Natural killer cell (primary cell): Measurements from ENCODE around the gene CIAPIN1. TPM values are rescaled to one million over a fixed set of nuclear protein-coding genes. Genes with fewer than 3 reads are reported as not detected.

Experiments
- ATAC-seq, 3 donors: fragments of 150-1000 bp in 2 of 3; fragments of 200-7000 bp in 1 of 3; cut with Tn5 transposase; 1 replicate in 1 of 3; 2 replicates in 2 of 3; pipeline ENCODE4 v1.10.0; 2021; ENCODE audit warnings: mild to moderate bottlenecking in 2 of 3, moderate library complexity in 2 of 3
- DNase-seq, 2 donors: peaks; one replicate each; pipeline versions ENCODE4 v3.0.0 to v3.0.0-alpha.2; 2013 to 2021; ENCODE audit warnings: mixed read lengths in 1 of 2
- H3K27ac ChIP-seq: one replicate; pipeline ENCODE4 v1.5.1; 2013; ENCODE audit warnings: mild to moderate bottlenecking, low read length
- H3K27me3 ChIP-seq: one replicate; pipeline ENCODE4 v1.6.1; 2013; ENCODE audit warnings: low read length; ENCODE audit not compliant: control insufficient read depth, insufficient read depth
- H3K36me3 ChIP-seq: one replicate; pipeline ENCODE4 v1.6.1; 2013; ENCODE audit warnings: low read length; ENCODE audit not compliant: control insufficient read depth, insufficient read depth
- H3K4me1 ChIP-seq: one replicate; pipeline ENCODE4 v1.6.1; 2013; ENCODE audit warnings: low read length; ENCODE audit not compliant: control insufficient read depth, insufficient read depth
- H3K4me3 ChIP-seq: one replicate; pipeline ENCODE4 v1.5.1; 2013; ENCODE audit warnings: low read length
- H3K9me3 ChIP-seq: one replicate; pipeline ENCODE4 v1.6.1; 2013; ENCODE audit warnings: low read length; ENCODE audit not compliant: control insufficient read depth, insufficient read depth
- H3K27ac Mint-ChIP-seq, 2 donors: one replicate each; pipeline ENCODE4 v1.8.0; 2022; ENCODE audit warnings: mild to moderate bottlenecking in 2 of 2, mixed read lengths in 2 of 2, moderate library complexity in 1 of 2
- H3K27me3 Mint-ChIP-seq, 2 donors: one replicate each; pipeline ENCODE4 v1.8.0; 2022; ENCODE audit warnings: low read depth in 2 of 2, mixed read lengths in 2 of 2
- H3K36me3 Mint-ChIP-seq: one replicate; pipeline ENCODE4 v1.8.0; 2022; ENCODE audit warnings: mixed read lengths
- H3K4me1 Mint-ChIP-seq, 2 donors: one replicate each; pipeline ENCODE4 v1.8.0; 2022; ENCODE audit warnings: mixed read lengths in 2 of 2
- H3K4me3 Mint-ChIP-seq: one replicate; pipeline ENCODE4 v1.8.0; 2022; ENCODE audit warnings: mild to moderate bottlenecking, moderate library complexity, mixed read lengths
- H3K9me3 Mint-ChIP-seq, 2 donors: one replicate each; pipeline ENCODE4 v1.8.0; 2022; ENCODE audit warnings: mixed read lengths in 2 of 2
- whole genome bisulfite sequencing: methylation state at CpG from one replicate; pipeline ENCODE4 v1.1.7; 2013; ENCODE audit warnings: missing lambda C conversion rate; ENCODE audit not compliant: insufficient coverage; 5-methylcytosine and 5-hydroxymethylcytosine counted together
- intact Hi-C: fragments of 100-400 bp; cut with micrococcal nuclease; formaldehyde crosslinking; loops from one replicate; pipeline ENCODE4 v1.14.2; 2022
- total RNA-seq, 4 donors: library from RNA; stranded (reverse); fragments of 120-200 nt in 1 of 4; gene quantifications; one replicate each; pipeline versions ENCODE4 v1.2.3 to v1.2.4, GENCODE V29; 2013 to 2022
- TF ChIP-seq, protein P1 (sequence below): fragments of 200-600 bp; IDR thresholded peaks from one replicate; pipeline ENCODE4 v1.8.0; 2022; ENCODE audit warnings: antibody characterized with exemption

Gene CIAPIN1
- total RNA-seq, 3 donors from 2014 or later (not counting 1 experiment from before 2014, with no cell fraction given): 41.1 to 48.8 (median 42.9) TPM

DNA sequence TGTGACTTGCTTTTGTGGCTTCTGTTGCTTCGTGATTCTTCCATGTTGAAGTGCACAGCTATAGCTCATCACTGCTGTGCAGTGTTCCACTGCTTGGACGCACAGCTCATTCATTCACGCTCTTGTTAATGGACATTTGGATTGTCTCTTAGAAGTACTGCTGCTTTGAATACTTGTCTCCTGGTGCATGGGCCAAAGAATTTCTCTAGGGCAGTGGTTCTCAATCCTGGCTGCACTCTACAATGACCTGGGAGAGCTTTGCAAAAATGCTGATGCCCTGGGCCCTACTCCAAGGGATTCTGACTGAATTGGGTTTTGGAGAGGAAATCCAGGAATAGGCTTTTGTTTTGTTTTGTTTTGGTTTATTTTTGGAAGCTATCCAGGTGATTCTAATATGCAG is 22.6 kb downstream of the CIAPIN1 start:
- no peak overlapping the region for H3K27ac Mint-ChIP-seq
- H3K9me3 Mint-ChIP-seq: no peaks in the 10 kb centered on the region
- Histone ChIP-seq H3K27ac (no peak overlapping the region), H3K4me1 (no peaks in the 10 kb centered on the region), H3K9me3 (no peaks in the 10 kb centered on the region), H3K27me3 (no peaks in the 10 kb centered on the region), H3K36me3 (peaks cover 15% of the 10 kb centered on the region), H3K4me3 (no peak overlapping the region)
- ATAC-seq (no peak), DNase-seq (no peak)
- H3K36me3 Mint-ChIP-seq: peaks cover 8% of the 10 kb centered on the region
- no peak overlapping the region for H3K4me3 Mint-ChIP-seq
- TF ChIP-seq, protein P1, sequence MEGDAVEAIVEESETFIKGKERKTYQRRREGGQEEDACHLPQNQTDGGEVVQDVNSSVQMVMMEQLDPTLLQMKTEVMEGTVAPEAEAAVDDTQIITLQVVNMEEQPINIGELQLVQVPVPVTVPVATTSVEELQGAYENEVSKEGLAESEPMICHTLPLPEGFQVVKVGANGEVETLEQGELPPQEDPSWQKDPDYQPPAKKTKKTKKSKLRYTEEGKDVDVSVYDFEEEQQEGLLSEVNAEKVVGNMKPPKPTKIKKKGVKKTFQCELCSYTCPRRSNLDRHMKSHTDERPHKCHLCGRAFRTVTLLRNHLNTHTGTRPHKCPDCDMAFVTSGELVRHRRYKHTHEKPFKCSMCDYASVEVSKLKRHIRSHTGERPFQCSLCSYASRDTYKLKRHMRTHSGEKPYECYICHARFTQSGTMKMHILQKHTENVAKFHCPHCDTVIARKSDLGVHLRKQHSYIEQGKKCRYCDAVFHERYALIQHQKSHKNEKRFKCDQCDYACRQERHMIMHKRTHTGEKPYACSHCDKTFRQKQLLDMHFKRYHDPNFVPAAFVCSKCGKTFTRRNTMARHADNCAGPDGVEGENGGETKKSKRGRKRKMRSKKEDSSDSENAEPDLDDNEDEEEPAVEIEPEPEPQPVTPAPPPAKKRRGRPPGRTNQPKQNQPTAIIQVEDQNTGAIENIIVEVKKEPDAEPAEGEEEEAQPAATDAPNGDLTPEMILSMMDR: no peak
- H3K27me3 Mint-ChIP-seq: no peaks in the 10 kb centered on the region
- no peaks in the 10 kb centered on the region for H3K4me1 Mint-ChIP-seq
- intact Hi-C loops: loop anchor here (2.0 kb wide), 1 partner anchor 50 kb away; no protein-coding TSS in a partner anchor
- WGBS: 92% methylated on average over 3 of the region's 3 CpGs

DNA sequence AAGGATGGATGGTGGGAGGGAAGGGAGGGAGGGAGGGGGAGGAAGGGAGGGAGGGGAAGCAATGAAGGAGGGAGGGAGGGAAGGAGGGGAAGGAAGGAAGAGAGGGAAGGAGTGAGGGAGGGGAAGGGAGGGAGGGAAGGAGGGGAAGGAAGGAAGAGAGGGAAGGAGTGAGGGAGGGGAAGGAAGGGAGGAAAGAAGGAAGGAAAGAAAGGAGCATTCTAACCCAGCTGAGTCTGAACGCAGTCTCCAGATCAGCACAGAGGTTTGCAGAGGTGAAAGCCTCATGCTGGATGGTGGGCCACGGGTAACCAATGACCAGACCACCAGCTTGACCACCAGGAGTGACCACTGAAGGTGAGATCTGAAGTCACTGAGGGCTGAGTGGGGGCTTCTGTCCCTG is 24.0 kb downstream of the CIAPIN1 start:
- Histone ChIP-seq H3K4me1 (peaks cover 9% of the 10 kb centered on the region), H3K27me3 (no peaks in the 10 kb centered on the region), H3K9me3 (no peaks in the 10 kb centered on the region), H3K4me3 (no peak overlapping the region), H3K27ac (no peak overlapping the region), H3K36me3 (peaks cover 6% of the 10 kb centered on the region)
- WGBS: 79% methylated on average over 2 of the region's 2 CpGs
- ATAC-seq (no peak), DNase-seq (no peak)
- no peaks in the 10 kb centered on the region for H3K9me3 Mint-ChIP-seq
- TF ChIP-seq, protein P1: no peak
- intact Hi-C loops: no loop called here
- peaks cover 8% of the 10 kb centered on the region for H3K36me3 Mint-ChIP-seq
- no peaks in the 10 kb centered on the region for H3K27me3 Mint-ChIP-seq
- H3K4me1 Mint-ChIP-seq: peaks cover 8 to 9% of the 10 kb centered on the region in 2 donors
- no peak overlapping the region for H3K4me3 Mint-ChIP-seq
- no peak overlapping the region for H3K27ac Mint-ChIP-seq

DNA sequence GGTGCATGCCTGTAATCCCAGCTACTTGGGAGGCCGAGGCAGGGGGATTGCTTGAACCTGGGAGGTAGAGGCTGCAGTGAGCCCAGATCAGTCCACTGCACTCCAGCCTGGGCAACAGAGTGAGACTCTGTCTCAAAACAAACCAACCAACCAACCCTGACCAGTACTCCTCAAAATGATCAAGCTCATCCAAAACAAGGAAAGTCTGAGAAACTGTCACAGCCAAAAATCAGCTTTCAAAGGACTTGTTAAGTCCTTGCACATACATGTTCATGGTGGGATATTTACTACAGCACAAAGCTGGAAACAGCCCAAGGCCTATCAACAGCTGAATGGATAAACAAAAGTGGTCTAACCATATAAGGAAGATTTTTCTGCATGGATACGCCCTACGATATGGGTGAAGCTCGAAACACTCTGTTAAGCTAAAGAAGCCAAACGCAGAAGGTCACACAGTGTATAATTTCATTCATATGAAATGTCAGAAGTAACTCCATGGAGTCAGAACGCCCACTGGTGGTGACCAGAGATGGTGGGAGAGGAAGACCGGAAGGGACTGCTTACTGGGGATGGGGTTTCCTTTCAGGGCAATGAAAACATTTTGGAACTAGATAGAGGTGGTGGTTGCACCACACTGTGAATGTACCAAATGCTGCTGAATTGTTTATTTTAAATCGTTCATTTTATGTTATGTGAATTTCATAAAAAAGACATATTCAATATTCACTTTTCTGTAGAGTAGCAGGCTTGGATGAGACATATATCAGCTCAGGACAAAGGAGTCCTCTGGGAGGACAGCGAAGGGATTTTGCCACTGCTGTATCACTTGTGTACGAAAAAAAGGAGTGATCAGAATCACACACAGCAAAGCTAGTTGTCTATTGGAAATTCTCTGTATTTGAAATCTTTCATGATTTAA is 24.9 kb downstream of the CIAPIN1 start:
- H3K36me3 Mint-ChIP-seq: peaks cover 2% of the 10 kb centered on the region
- H3K27me3 Mint-ChIP-seq: no peaks in the 10 kb centered on the region
- Histone ChIP-seq H3K4me3 (no peak overlapping the region), H3K36me3 (no peaks in the 10 kb centered on the region), H3K4me1 (peaks cover 17% of the 10 kb centered on the region), H3K27me3 (no peaks in the 10 kb centered on the region), H3K9me3 (no peaks in the 10 kb centered on the region), H3K27ac (no peak overlapping the region)
- no peak overlapping the region for H3K4me3 Mint-ChIP-seq
- TF ChIP-seq, protein P1: no peak
- WGBS: 75% methylated on average over 9 of the region's 10 CpGs
- DNase-seq (no peak), ATAC-seq (no peak)
- intact Hi-C loops: no loop called here
- H3K9me3 Mint-ChIP-seq: no peaks in the 10 kb centered on the region
- no peak overlapping the region for H3K27ac Mint-ChIP-seq
- H3K4me1 Mint-ChIP-seq: peaks cover 9 to 15% of the 10 kb centered on the region in 2 donors
